Adrenal gland (tissue), 5 donors: ENCODE results near the gene GGT5.

Experiments
- CTCF ChIP-seq, 6 experiments: fragments of 450-650 bp in 4 of 6; fragments of 200-600 bp in 2 of 6; sonication (generic) in 1 of 6; IDR thresholded peaks; 1 replicate in 5 of 6; 2 replicates in 1 of 6; pipeline versions ENCODE4 v1.5.1 to v1.8.0; 2016 to 2021; ENCODE audit warnings: antibody characterized with exemption in 6 of 6, mild to moderate bottlenecking in 2 of 6, moderate library complexity in 1 of 6
- POLR2A ChIP-seq, 2 donors: fragments of 450-650 bp; IDR thresholded peaks; one replicate each; pipeline ENCODE4 v1.6.1; 2017; ENCODE audit warnings: antibody characterized with exemption in 2 of 2, mild to moderate bottlenecking in 2 of 2, moderate library complexity in 1 of 2
- donor health status: DM: no; HTN: no; CAD: no.

- no peak for TF ChIP-seq POLR2A (IDR thresholded peaks at IDR 0.05)
- TF ChIP-seq CTCF (IDR thresholded peaks at IDR 0.05): peak; percentile 79 to 98 (median 96)
Observed at GRCh38 chr22:24189249-24190158, 55.4 kb downstream of the GGT5 start.
